NCI-H446 (cell line): ENCODE results near the gene GDPD5.
A peak's percentile ranks its signal among the peaks of the same experiment; 100 is the strongest.

ENCODE experiments used
- DNase-seq, 2 experiments: peaks; one replicate each; lab custom pipeline; 2025; lab: John Stamatoyannopoulos, UW

GDPD5 gene, protein sequence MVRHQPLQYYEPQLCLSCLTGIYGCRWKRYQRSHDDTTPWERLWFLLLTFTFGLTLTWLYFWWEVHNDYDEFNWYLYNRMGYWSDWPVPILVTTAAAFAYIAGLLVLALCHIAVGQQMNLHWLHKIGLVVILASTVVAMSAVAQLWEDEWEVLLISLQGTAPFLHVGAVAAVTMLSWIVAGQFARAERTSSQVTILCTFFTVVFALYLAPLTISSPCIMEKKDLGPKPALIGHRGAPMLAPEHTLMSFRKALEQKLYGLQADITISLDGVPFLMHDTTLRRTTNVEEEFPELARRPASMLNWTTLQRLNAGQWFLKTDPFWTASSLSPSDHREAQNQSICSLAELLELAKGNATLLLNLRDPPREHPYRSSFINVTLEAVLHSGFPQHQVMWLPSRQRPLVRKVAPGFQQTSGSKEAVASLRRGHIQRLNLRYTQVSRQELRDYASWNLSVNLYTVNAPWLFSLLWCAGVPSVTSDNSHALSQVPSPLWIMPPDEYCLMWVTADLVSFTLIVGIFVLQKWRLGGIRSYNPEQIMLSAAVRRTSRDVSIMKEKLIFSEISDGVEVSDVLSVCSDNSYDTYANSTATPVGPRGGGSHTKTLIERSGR

GRCh38 chr11:75525433-75526191, at the start of gene GDPD5:
GDPD5 (minus strand) TSS chr11:75525941; CDS start chr11:75477735, 48,206 bp downstream.
- DNase-seq: peak; percentile 48 to 92

- no peak for DNase-seq
Observed at GRCh38 chr11:75574698-75575602, 49.2 kb upstream of the GDPD5 start.

DNA sequence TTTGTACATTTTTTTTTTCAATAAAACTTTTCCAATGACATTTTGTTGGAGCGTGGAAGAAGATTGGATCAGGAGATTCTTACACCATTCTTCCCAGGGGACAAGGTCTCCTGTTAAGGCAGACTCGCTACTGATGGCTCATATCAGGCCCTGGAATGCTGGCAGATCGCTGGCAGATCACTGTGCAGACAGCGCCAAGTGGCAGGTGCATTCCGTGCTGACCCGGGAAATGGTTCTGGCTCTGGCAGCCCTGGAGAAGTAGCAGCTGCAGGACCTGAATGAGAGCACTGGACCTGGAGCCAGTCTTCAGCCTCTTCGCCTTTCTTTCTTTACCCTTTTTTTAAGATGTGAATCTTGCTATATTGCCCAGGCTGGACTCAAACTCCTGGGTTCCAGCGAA, 47.0 kb upstream of the GDPD5 start:
- no peak for DNase-seq

DNA sequence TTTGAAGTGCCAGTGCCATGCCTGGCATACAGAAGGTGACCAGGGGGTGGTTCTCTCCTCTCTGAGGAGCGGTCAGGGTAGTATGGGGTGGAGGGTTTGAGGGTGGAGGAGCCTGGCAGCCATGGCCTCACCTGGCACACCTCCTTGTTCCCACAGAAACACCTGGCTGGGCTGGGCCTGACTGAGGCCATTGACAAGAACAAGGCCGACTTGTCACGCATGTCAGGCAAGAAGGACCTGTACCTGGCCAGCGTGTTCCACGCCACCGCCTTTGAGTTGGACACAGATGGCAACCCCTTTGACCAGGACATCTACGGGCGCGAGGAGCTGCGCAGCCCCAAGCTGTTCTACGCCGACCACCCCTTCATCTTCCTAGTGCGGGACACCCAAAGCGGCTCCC, 45.9 kb upstream of the GDPD5 start:
- no peak for DNase-seq

GRCh38 chr11:75570559-75571139, 44.9 kb upstream of the GDPD5 start:
- DNase-seq: no peak

DNA sequence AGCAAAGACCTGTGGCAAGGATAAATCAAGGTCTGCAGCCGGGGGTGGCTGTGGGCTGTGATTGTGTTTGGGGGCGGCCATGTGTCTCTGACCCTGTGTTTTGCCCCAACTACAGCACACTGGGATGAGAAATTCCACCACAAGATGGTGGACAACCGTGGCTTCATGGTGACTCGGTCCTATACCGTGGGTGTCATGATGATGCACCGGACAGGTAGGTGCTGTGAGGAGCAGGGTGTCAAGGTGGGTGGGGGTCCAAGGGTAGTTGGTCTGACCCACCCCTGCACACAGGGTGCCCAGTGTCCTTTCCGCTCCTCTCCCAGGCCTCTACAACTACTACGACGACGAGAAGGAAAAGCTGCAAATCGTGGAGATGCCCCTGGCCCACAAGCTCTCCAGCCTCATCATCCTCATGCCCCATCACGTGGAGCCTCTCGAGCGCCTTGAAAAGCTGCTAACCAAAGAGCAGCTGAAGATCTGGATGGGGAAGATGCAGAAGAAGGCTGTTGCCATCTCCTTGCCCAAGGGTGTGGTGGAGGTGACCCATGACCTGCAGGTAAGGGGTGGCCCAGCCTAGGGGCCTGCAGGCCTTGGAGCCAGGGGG, 43.0 kb upstream of the GDPD5 start:
- no peak for DNase-seq

- DNase-seq: no peak
Observed at GRCh38 chr11:75567971-75568370, 42.2 kb upstream of the GDPD5 start.

GRCh38 chr11:75566763-75567279, 41.1 kb upstream of the GDPD5 start:
- DNase-seq: no peak

- DNase-seq: no peak
Observed at GRCh38 chr11:75565916-75566762, 40.4 kb upstream of the GDPD5 start.

DNA sequence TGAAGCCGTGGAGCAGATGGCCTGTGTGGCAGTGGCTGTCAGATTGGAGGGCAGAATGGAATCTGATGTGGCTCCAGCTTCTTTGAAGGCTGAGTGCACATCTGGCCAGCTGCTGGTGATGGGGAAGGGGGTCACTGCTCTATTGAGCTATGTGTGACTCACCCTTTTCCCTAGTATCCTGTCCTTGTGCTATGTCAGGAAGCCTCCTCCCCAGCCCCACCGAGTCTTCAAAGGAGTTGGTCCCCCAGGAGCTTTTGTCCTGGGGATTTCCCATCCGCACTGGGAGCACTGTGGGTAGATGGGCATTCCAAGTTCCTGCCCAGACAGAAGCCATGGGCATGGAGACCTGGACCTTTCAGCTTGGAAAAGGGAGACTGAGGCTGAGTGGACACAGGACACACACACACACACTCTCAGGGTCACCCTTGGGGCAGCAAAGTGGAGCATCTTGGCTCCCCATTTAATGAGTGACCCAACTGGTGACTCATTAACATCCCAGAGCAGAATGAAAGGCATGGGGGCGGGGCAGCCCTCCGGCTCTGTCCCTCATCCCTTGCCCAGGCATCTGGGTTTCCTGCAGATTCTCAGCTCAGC, 39.6 kb upstream of the GDPD5 start:
- no peak for DNase-seq

GRCh38 chr11:75563978-75564552, 38.3 kb upstream of the GDPD5 start:
- DNase-seq: no peak

- no peak for DNase-seq
Observed at GRCh38 chr11:75563501-75563977, 37.8 kb upstream of the GDPD5 start.

GRCh38 chr11:75562836-75563484, 37.2 kb upstream of the GDPD5 start:
- DNase-seq: no peak

- DNase-seq: peak in 1 of 2 experiments; percentile 39
Observed at GRCh38 chr11:75562048-75562835, 36.5 kb upstream of the GDPD5 start, which contains the start of gene SERPINH1. SERPINH1 (plus strand) TSS chr11:75562253; CDS start chr11:75566350, 4,097 bp downstream.

- DNase-seq: no peak
Observed at GRCh38 chr11:75561426-75562047, 35.8 kb upstream of the GDPD5 start.

DNA sequence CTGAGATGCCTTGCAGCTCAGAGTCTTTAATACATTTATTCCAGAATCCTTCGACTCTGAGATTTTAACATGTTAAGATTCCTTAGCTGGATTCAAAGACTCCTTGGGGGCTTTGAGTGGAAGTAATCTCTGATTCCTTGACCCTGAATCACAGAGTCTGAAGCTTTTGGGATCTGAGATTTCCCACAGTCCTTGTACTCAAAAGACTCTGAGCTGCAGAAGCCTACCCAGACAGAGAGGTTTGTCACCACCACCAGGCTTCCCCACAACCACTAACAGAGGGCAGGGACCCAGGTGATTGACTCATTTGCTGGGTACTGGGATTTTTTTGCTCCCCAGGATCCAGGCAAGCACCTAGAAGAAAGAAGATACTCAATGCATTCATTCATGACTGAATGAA, 34.9 kb upstream of the GDPD5 start:
- no peak for DNase-seq
